Spleen (tissue), 7 donors: ENCODE results near the gene TBC1D2.

Experiments used
- POLR2A ChIP-seq, 3 donors: fragments of 450-650 bp; IDR thresholded peaks; one replicate each; pipeline ENCODE4 v1.5.1; 2017; ENCODE audit warnings: antibody characterized with exemption in 3 of 3, mild to moderate bottlenecking in 1 of 3
- POLR2AphosphoS5 ChIP-seq, 3 donors: sonication (generic); formaldehyde crosslinking; IDR thresholded peaks; one replicate each; pipeline ENCODE4 v1.5.1; 2017; ENCODE audit warnings: antibody characterized with exemption in 3 of 3
- TF ChIP-seq, protein P1 (sequence below), 11 experiments: fragments of 200-600 bp in 7 of 11; fragments of 450-650 bp in 4 of 11; sonication (generic) in 4 of 11; IDR thresholded peaks in 8 of 11; conservative IDR thresholded peaks in 3 of 11; 1 replicate in 7 of 11; 2 replicates in 4 of 11; pipeline versions ENCODE4 v1.4.0 to v1.8.0; 2016 to 2021; ENCODE audit warnings: antibody characterized with exemption in 11 of 11, inconsistent platforms in 4 of 11, mild to moderate bottlenecking in 1 of 11
- donor health status: DM: no; HTN: no; CAD: no; lungs with moderate emphysema.
- donor health status: DM: no; HTN: no; CAD: no.
- donor health status: DM: no; HTN: no; CAD: no.

DNA sequence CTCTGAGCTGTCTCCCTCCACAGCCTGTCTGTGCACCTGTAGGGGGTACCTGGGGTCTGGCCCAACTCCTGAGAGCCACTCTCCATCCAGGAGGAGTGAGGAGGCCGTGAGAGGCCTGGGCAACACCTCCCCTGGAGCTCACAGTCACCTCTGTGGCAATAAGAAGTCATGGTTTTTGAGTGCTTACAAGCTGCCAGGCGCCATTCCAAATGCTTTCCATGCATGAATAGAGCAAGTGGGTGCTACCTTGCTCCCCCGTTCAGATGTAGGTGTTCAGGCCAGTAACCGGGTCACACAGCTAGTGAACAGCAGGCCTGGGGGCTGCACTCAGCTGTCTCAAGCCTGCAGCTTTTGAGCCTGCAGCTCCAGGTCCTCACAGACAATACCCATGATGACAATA, 93.6 kb downstream of the TBC1D2 start:
- TF ChIP-seq, protein P1, sequence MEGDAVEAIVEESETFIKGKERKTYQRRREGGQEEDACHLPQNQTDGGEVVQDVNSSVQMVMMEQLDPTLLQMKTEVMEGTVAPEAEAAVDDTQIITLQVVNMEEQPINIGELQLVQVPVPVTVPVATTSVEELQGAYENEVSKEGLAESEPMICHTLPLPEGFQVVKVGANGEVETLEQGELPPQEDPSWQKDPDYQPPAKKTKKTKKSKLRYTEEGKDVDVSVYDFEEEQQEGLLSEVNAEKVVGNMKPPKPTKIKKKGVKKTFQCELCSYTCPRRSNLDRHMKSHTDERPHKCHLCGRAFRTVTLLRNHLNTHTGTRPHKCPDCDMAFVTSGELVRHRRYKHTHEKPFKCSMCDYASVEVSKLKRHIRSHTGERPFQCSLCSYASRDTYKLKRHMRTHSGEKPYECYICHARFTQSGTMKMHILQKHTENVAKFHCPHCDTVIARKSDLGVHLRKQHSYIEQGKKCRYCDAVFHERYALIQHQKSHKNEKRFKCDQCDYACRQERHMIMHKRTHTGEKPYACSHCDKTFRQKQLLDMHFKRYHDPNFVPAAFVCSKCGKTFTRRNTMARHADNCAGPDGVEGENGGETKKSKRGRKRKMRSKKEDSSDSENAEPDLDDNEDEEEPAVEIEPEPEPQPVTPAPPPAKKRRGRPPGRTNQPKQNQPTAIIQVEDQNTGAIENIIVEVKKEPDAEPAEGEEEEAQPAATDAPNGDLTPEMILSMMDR (IDR thresholded peaks at IDR 0.05 in 8 of 11, conservative IDR thresholded peaks at IDR 0.05 in 3 of 11) = no peak
- TF ChIP-seq POLR2A (IDR thresholded peaks at IDR 0.05) (no peak), POLR2AphosphoS5 (IDR thresholded peaks at IDR 0.05) (no peak)
